ENCODE results near the gene SIGLEC5.

DNA sequence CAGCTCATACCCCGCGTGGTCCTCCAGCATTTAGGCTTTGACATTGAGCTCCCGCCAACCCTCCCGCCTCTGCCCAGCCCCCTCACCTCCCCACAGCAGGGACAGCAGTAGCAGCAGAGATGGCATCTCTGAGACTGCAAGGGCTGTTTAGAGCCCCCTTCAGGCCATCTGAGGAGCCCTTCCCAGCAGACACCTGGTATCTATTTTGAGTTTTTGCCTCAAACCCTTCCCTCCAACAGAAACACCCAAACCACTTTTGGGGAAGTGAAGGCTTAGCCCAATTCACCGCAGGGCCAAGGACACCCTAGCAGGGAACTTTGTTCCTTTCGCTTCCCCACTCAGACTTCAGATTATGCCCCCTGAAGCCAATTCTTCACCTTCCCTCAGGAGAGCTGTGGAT, 65.4 kb downstream of the SIGLEC5 start:
- TF ChIP-seq, protein P1, sequence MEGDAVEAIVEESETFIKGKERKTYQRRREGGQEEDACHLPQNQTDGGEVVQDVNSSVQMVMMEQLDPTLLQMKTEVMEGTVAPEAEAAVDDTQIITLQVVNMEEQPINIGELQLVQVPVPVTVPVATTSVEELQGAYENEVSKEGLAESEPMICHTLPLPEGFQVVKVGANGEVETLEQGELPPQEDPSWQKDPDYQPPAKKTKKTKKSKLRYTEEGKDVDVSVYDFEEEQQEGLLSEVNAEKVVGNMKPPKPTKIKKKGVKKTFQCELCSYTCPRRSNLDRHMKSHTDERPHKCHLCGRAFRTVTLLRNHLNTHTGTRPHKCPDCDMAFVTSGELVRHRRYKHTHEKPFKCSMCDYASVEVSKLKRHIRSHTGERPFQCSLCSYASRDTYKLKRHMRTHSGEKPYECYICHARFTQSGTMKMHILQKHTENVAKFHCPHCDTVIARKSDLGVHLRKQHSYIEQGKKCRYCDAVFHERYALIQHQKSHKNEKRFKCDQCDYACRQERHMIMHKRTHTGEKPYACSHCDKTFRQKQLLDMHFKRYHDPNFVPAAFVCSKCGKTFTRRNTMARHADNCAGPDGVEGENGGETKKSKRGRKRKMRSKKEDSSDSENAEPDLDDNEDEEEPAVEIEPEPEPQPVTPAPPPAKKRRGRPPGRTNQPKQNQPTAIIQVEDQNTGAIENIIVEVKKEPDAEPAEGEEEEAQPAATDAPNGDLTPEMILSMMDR (IDR thresholded peaks at IDR 0.05; ENCODE audit: control extremely low read depth in 1 of 3, insufficient read depth in 1 of 3, low read depth in 1 of 3, low read length in 3 of 3) = peak; percentile 11 to 39 (median 18); a peak in 3 of 4 replicates
- no peak for TF ChIP-seq FOSL1 (IDR thresholded peaks at IDR 0.05; ENCODE audit: insufficient read depth, low read depth, low read length)
- TF ChIP-seq SP2 (IDR thresholded peaks at IDR 0.05; ENCODE audit: low read length) = no peak
- TF ChIP-seq TEAD4 (IDR thresholded peaks at IDR 0.05; ENCODE audit: low read depth, low read length) = no peak
- no peak for TF ChIP-seq POLR2AphosphoS5 (IDR thresholded peaks at IDR 0.05; ENCODE audit: low read depth, low read length)
- TF ChIP-seq POLR2A (IDR thresholded peaks at IDR 0.05; ENCODE audit: control extremely low read depth in 1 of 2, low read depth in 2 of 2, low read length in 2 of 2) = no peak
- no peak for TF ChIP-seq RXRA (IDR thresholded peaks at IDR 0.05; ENCODE audit: insufficient read depth, low read depth, low read length)
- TF ChIP-seq EZH2 (IDR thresholded peaks at IDR 0.05; ENCODE audit: low read depth, low read length, severe bottlenecking) = no peak
- TF ChIP-seq CBX5 (IDR thresholded peaks at IDR 0.05; ENCODE audit: low read depth, low read length) = no peak
- no peak for TF ChIP-seq SIX5 (IDR thresholded peaks at IDR 0.05; ENCODE audit: low read depth, low read length)
